ENCODE measurements around the gene DCXR. TPM values are rescaled to one million over a fixed set of nuclear protein-coding genes. Genes with fewer than 3 reads are reported as not detected.

DCXR gene
- total and polyA plus RNA-seq, 2 experiments from 2014 or later, result 86.9 to 137 TPM

DNA sequence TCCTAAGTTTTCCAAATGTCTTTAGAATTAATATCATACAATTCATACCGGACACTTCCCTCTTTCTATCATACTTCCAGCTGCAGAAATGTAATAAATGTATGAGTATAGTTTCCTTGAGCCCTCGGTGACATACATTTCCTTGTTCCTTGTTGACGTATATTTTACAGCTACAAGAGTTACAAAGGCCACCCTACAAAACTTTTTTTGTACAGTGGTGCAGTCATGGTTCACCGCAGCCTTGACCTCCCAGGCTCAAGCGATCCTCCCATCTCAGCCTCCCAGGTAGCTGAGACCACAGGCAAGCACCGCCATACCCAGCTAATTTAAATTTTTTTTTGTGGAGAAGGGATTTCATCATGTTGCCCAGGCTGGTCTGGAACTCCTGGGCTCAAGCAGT lies 35.3 kb upstream of the DCXR start:
- Histone ChIP-seq H3K9me2 (ENCODE audit: insufficient read depth) (no peaks in the 10 kb centered on the region), H2AFZ (no peak overlapping the region), H3K4me3 (no peak overlapping the region), H3K27ac (ENCODE audit: low read depth) (no peak overlapping the region), H4K20me1 (replicated peaks; ENCODE audit: insufficient read depth) (peaks cover 3% of the 10 kb centered on the region; the same call in 1 of the 2 replicates), H3K4me1 (ENCODE audit: insufficient read depth) (no peaks in the 10 kb centered on the region), H3K36me3 (ENCODE audit: insufficient read depth) (no peaks in the 10 kb centered on the region), H3K27me3 (ENCODE audit: insufficient read depth) (no peaks in the 10 kb centered on the region; the same call in 1 of the 2 replicates), H3K4me2 (no peak overlapping the region), H3K79me2 (replicated peaks; ENCODE audit: insufficient read depth) (no peaks in the 10 kb centered on the region), H3F3A (replicated peaks; ENCODE audit: low read depth) (peaks cover 11% of the 10 kb centered on the region)
- no peak for TF ChIP-seq JUNB (IDR thresholded peaks at IDR 0.05; ENCODE audit: unreplicated experiment)
- TF ChIP-seq NANOG (IDR thresholded peaks at IDR 0.05; ENCODE audit: borderline replicate concordance), result no peak
- no peak for TF ChIP-seq ZNF462 (CRISPR knock-in tag; IDR thresholded peaks at IDR 0.05)
- TF ChIP-seq EZH2phosphoT487 (IDR thresholded peaks at IDR 0.05; ENCODE audit: unreplicated experiment), result no peak
- TF ChIP-seq EZH2 (IDR thresholded peaks at IDR 0.05; ENCODE audit: low read depth, unreplicated experiment), result no peak
- TF ChIP-seq, protein P1, sequence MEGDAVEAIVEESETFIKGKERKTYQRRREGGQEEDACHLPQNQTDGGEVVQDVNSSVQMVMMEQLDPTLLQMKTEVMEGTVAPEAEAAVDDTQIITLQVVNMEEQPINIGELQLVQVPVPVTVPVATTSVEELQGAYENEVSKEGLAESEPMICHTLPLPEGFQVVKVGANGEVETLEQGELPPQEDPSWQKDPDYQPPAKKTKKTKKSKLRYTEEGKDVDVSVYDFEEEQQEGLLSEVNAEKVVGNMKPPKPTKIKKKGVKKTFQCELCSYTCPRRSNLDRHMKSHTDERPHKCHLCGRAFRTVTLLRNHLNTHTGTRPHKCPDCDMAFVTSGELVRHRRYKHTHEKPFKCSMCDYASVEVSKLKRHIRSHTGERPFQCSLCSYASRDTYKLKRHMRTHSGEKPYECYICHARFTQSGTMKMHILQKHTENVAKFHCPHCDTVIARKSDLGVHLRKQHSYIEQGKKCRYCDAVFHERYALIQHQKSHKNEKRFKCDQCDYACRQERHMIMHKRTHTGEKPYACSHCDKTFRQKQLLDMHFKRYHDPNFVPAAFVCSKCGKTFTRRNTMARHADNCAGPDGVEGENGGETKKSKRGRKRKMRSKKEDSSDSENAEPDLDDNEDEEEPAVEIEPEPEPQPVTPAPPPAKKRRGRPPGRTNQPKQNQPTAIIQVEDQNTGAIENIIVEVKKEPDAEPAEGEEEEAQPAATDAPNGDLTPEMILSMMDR (conservative IDR thresholded peaks at IDR 0.05; ENCODE audit: low read depth in 2 of 2), result no peak
- TF ChIP-seq ETS1 (IDR thresholded peaks at IDR 0.05), result no peak
- TF ChIP-seq ZNF114 (CRISPR knock-in tag; IDR thresholded peaks at IDR 0.05), result no peak
- TF ChIP-seq POLR2AphosphoS5 (IDR thresholded peaks at IDR 0.05; ENCODE audit: low read depth), result no peak
- TF ChIP-seq REST (IDR thresholded peaks at IDR 0.05; ENCODE audit: unreplicated experiment), result no peak
- no peak for TF ChIP-seq ZNF331 (CRISPR knock-in tag; IDR thresholded peaks at IDR 0.05; ENCODE audit: low read depth)
- TF ChIP-seq CREB1 (CRISPR knock-in tag; IDR thresholded peaks at IDR 0.05; ENCODE audit: low read depth), result no peak
- no peak for TF ChIP-seq STAT1 (IDR thresholded peaks at IDR 0.05; ENCODE audit: unreplicated experiment)
- peaks cover 2% of the 10 kb centered on the region; the same call in 1 of the 3 replicates for H3K36me3 Mint-ChIP-seq (ENCODE audit: low read depth)
- H3K4me1 Mint-ChIP-seq, result no peaks in the 10 kb centered on the region
- ATAC-seq (no peak), DNase-seq (ENCODE audit: low spot score) (no peak)
- H3K4me3 Mint-ChIP-seq, result no peak overlapping the region
- H3K27ac Mint-ChIP-seq, result no peak overlapping the region
- H3K27me3 Mint-ChIP-seq (ENCODE audit: insufficient read depth, low read depth, poor library complexity), result peaks cover 18% of the 10 kb centered on the region
- H3K9me3 Mint-ChIP-seq, result no peaks in the 10 kb centered on the region; the same call in 1 of the 3 replicates

Data from GM23338 (cell line).